H1 (cell line): ENCODE data around the gene ZNF511.

Experiments used
- POLR2A ChIP-seq, 2 experiments: IDR thresholded peaks; 1 replicate in 1 of 2; 2 replicates in 1 of 2; pipeline ENCODE4 v1.6.1; 2011; ENCODE audit warnings: low read depth in 2 of 2, low read length in 2 of 2, mild to moderate bottlenecking in 2 of 2; ENCODE audit errors: control extremely low read depth in 1 of 2
- SRF ChIP-seq: IDR thresholded peaks from 2 replicates; pipeline ENCODE4 v1.6.1; 2011; ENCODE audit warnings: mild to moderate bottlenecking, low read depth, low read length, moderate library complexity
- SUZ12 ChIP-seq: fragments of 200-600 bp; sonication (generic); IDR thresholded peaks from 2 replicates; pipeline ENCODE4 v1.6.1; 2012; ENCODE audit warnings: mild to moderate bottlenecking, inconsistent platforms, low read length, moderate library complexity, mixed read lengths
- TF ChIP-seq, protein P1 (sequence below), 3 experiments: IDR thresholded peaks; 1 replicate in 2 of 3; 2 replicates in 1 of 3; pipeline versions ENCODE4 v1.5.1 to v1.6.1; 2011; ENCODE audit warnings: low read length in 3 of 3, mild to moderate bottlenecking in 3 of 3, inconsistent platforms in 2 of 3, low read depth in 1 of 3, moderate library complexity in 1 of 3; ENCODE audit not compliant: insufficient read depth in 1 of 3; ENCODE audit errors: control extremely low read depth in 1 of 3

DNA sequence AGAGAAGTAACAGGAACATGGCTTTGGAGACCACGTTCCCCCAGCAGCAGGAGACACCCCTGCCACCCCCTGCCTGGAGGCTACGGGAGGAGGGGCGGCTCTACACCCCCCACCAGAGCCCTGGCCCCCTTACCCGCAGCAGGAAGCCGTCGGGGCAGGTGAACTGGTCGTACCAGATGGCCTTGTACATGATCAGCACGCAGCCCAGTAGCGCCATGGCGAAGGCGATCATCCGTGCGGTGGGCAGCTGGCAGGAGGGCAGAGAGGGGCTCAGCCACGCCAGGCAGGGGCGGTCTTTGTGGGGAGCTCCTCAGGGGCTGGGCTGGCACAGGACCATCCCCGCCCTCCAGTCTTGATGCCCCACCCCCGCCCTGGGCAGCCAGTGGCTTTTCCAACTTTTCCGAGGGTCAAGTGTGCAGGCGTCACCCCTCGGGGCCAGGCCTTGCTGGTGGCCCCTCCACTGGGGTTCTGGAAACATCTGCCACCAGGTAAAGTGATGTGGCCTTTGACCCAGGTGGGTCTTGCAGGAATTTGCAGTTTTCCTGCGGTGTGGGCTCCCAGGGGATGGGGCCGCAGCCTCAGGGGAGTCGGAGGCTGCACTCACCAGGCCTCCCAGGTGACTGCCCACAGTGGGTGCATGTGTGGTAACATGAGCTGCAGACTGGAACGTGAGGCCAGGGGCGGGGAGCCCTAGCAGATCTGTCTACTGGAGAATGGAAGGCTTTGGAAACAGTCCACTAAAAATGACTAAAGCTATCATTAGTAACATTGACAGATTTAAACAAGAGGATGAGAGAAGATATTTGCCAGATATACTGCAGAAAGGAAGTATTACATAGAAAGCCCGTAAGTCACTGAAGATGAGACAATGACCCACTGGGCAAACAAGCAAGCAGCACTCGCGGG is 18.3 kb downstream of the ZNF511 start:
- TF ChIP-seq, protein P1, sequence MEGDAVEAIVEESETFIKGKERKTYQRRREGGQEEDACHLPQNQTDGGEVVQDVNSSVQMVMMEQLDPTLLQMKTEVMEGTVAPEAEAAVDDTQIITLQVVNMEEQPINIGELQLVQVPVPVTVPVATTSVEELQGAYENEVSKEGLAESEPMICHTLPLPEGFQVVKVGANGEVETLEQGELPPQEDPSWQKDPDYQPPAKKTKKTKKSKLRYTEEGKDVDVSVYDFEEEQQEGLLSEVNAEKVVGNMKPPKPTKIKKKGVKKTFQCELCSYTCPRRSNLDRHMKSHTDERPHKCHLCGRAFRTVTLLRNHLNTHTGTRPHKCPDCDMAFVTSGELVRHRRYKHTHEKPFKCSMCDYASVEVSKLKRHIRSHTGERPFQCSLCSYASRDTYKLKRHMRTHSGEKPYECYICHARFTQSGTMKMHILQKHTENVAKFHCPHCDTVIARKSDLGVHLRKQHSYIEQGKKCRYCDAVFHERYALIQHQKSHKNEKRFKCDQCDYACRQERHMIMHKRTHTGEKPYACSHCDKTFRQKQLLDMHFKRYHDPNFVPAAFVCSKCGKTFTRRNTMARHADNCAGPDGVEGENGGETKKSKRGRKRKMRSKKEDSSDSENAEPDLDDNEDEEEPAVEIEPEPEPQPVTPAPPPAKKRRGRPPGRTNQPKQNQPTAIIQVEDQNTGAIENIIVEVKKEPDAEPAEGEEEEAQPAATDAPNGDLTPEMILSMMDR (IDR thresholded peaks at IDR 0.05; ENCODE audit: control extremely low read depth in 1 of 3, insufficient read depth in 1 of 3, low read depth in 1 of 3, low read length in 3 of 3), result no peak
- no peak for TF ChIP-seq SUZ12
- TF ChIP-seq POLR2A (IDR thresholded peaks at IDR 0.05; ENCODE audit: control extremely low read depth in 1 of 2, low read depth in 2 of 2, low read length in 2 of 2), result no peak
- TF ChIP-seq SRF, result no peak
